ENCODE results near the gene UBE2G2. TPM values are rescaled to one million over a fixed set of nuclear protein-coding genes. Genes with fewer than 3 reads are reported as not detected.

The UBE2G2 gene
- total RNA-seq, 1 experiment from 2014 or later, result 121 TPM

DNA sequence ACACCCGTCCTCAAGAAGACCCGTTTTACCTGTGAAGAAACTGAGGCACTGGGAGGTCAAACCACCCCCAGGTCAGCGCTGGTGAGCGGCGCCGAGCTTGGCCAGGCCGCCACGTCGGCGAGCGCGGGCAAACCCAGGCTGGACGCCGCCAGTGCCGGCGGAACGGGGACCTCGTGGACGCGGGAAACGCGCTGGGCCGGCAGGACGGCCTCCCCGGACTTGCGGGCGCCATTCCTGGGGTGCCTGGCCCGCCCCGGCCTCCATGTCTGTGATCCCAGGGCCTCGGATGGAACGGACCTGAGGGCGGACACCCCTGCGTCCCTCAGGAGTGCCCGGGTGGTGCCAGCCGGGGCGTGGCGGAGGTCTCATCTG lies 17.0 kb upstream of the UBE2G2 start:
- H3K9ac ChIP-seq (ENCODE audit: extremely low read depth, insufficient read length, low read length), result no peak overlapping the region
- no peak overlapping the region for H2BK15ac ChIP-seq (ENCODE audit: low read depth, low read length)
- no peak overlapping the region for H2BK12ac ChIP-seq (ENCODE audit: insufficient read length, low read depth, low read length)
- peak overlapping the region; percentile 52 to 71; a peak in 3 of 5 replicates for H3K4me3 Mint-ChIP-seq
- H2BK120ac ChIP-seq (ENCODE audit: low read depth, low read length, poor library complexity, severe bottlenecking), result no peak overlapping the region
- no peak overlapping the region for H3K14ac ChIP-seq (ENCODE audit: insufficient read depth, low read length)
- no peak overlapping the region for H3T11ph ChIP-seq (ENCODE audit: low read length)
- H3K27ac ChIP-seq (ENCODE audit: insufficient read length, low read depth, low read length), result no peak overlapping the region
- no peak overlapping the region for H3K27ac Mint-ChIP-seq
- peaks cover 15 to 20% of the 10 kb centered on the region in 2 experiments for H3K4me1 Mint-ChIP-seq
- WGBS (ENCODE audit: extremely low coverage, insufficient read length, low lambda C conversion rate), result no CpG with 5 or more reads among the region's 37 CpGs
- no peak overlapping the region for H2AK5ac ChIP-seq (ENCODE audit: insufficient read length, low read length)
- H3K36me3 Mint-ChIP-seq (ENCODE audit: insufficient read depth in 1 of 3, low read depth in 3 of 3), result peaks cover 13 to 29% (median 17%) of the 10 kb centered on the region in 3 experiments
- peak overlapping the region; percentile 1 for H3K4me2 ChIP-seq (ENCODE audit: insufficient read depth, insufficient read length, low read length)
- H3K79me2 ChIP-seq (ENCODE audit: insufficient read depth, low read length), result peaks cover 2% of the 10 kb centered on the region; the same call in 1 of the 2 replicates
- H2AFZ ChIP-seq (ENCODE audit: low read length), result no peak overlapping the region
- H3K18ac ChIP-seq (ENCODE audit: insufficient read length, low read depth, low read length), result no peak overlapping the region
- H3K23ac ChIP-seq (ENCODE audit: insufficient read length, low read depth, low read length), result no peak overlapping the region
- H3K79me1 ChIP-seq (ENCODE audit: insufficient read depth, low read depth, low read length, poor library complexity, severe bottlenecking), result peaks cover under 1% of the 10 kb centered on the region
- no peak overlapping the region for H4K5ac ChIP-seq (ENCODE audit: insufficient read length, low read depth, low read length)
- H3K4me1 ChIP-seq (ENCODE audit: insufficient read depth, low read length), result no peaks in the 10 kb centered on the region
- H3K27me3 Mint-ChIP-seq (ENCODE audit: low read depth), result peaks cover 30% of the 10 kb centered on the region
- H4K8ac ChIP-seq (replicated peaks; ENCODE audit: insufficient read length, low read depth, low read length), result no peak overlapping the region
- H2BK5ac ChIP-seq (ENCODE audit: insufficient read length, low read length), result no peak overlapping the region
- H2BK20ac ChIP-seq (ENCODE audit: low read depth, low read length, poor library complexity, severe bottlenecking), result no peak overlapping the region
- H3K27me3 ChIP-seq (ENCODE audit: insufficient read depth, low read length), result no peaks in the 10 kb centered on the region; the same call in 1 of the 2 replicates
- H3K9me3 Mint-ChIP-seq, result peaks cover 38 to 42% of the 10 kb centered on the region in 2 experiments
- H4K20me1 ChIP-seq (ENCODE audit: control insufficient read depth, insufficient read depth, insufficient read length), result no peaks in the 10 kb centered on the region
- no peak overlapping the region for H3K4ac ChIP-seq (ENCODE audit: low read depth, low read length)
- H3K56ac ChIP-seq (ENCODE audit: insufficient read length, low read depth, low read length), result no peak overlapping the region
- no peak overlapping the region for H4K91ac ChIP-seq (ENCODE audit: insufficient read length, low read depth, low read length)
- no peak for DNase-seq
- H3K9me3 ChIP-seq (ENCODE audit: control insufficient read depth, low read depth, low read length), result peaks cover 21% of the 10 kb centered on the region
- peaks cover 8% of the 10 kb centered on the region for H3K23me2 ChIP-seq (ENCODE audit: insufficient read length, low read depth, low read length, poor library complexity, severe bottlenecking)
- TF ChIP-seq, protein P1, sequence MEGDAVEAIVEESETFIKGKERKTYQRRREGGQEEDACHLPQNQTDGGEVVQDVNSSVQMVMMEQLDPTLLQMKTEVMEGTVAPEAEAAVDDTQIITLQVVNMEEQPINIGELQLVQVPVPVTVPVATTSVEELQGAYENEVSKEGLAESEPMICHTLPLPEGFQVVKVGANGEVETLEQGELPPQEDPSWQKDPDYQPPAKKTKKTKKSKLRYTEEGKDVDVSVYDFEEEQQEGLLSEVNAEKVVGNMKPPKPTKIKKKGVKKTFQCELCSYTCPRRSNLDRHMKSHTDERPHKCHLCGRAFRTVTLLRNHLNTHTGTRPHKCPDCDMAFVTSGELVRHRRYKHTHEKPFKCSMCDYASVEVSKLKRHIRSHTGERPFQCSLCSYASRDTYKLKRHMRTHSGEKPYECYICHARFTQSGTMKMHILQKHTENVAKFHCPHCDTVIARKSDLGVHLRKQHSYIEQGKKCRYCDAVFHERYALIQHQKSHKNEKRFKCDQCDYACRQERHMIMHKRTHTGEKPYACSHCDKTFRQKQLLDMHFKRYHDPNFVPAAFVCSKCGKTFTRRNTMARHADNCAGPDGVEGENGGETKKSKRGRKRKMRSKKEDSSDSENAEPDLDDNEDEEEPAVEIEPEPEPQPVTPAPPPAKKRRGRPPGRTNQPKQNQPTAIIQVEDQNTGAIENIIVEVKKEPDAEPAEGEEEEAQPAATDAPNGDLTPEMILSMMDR (conservative IDR thresholded peaks at IDR 0.05), result no peak

All from H9 (cell line).